GM23248 (cell line): Measurements from ENCODE around the gene KAZN. TPM values are rescaled to one million over a fixed set of nuclear protein-coding genes. Genes with fewer than 3 reads are reported as not detected.

Experiments used
- DNase-seq: peaks from one replicate; pipeline ENCODE4 v3.0.0-alpha.2; 2015
- H2AFZ ChIP-seq: fragments of 200-600 bp; sonication (generic); 2 replicates; pipeline ENCODE4 v1.6.1; 2016; ENCODE audit warnings: antibody characterized with exemption
- H3F3A ChIP-seq: fragments of 200-600 bp; sonication (generic); 2 replicates; pipeline ENCODE4 v1.6.1; 2016; ENCODE audit warnings: mild to moderate bottlenecking, antibody characterized with exemption, mixed run types; ENCODE audit not compliant: insufficient read depth
- H3K27ac ChIP-seq: fragments of 200-600 bp; sonication (generic); 2 replicates; pipeline ENCODE4 v1.5.1; 2016; ENCODE audit warnings: mild to moderate bottlenecking
- H3K27me3 ChIP-seq: fragments of 200-600 bp; sonication (generic); replicated peaks from 2 replicates; pipeline ENCODE4 v1.6.1; 2016; ENCODE audit warnings: mild to moderate bottlenecking; ENCODE audit not compliant: insufficient read depth
- H3K36me3 ChIP-seq: fragments of 200-600 bp; sonication (generic); 2 replicates; pipeline ENCODE4 v1.6.1; 2016; ENCODE audit warnings: low read depth, mild to moderate bottlenecking
- H3K4me1 ChIP-seq: fragments of 200-600 bp; sonication (generic); 2 replicates; pipeline ENCODE4 v1.6.1; 2016; ENCODE audit warnings: mild to moderate bottlenecking; ENCODE audit not compliant: insufficient read depth
- H3K4me2 ChIP-seq: fragments of 200-600 bp; sonication (generic); one replicate; pipeline ENCODE4 v1.6.1; 2016; ENCODE audit warnings: mild to moderate bottlenecking; ENCODE audit not compliant: unreplicated experiment
- H3K4me3 ChIP-seq: fragments of 200-600 bp; sonication (generic); 2 replicates; pipeline ENCODE4 v1.5.1; 2016; ENCODE audit warnings: mild to moderate bottlenecking
- H3K79me2 ChIP-seq: fragments of 200-600 bp; sonication (generic); 2 replicates; pipeline ENCODE4 v1.6.1; 2016; ENCODE audit warnings: mild to moderate bottlenecking; ENCODE audit not compliant: insufficient read depth
- H3K9ac ChIP-seq: fragments of 200-600 bp; sonication (generic); 2 replicates; pipeline ENCODE4 v1.6.1; 2016; ENCODE audit warnings: mild to moderate bottlenecking
- H3K9me2 ChIP-seq: fragments of 200-600 bp; sonication (generic); 2 replicates; pipeline ENCODE4 v1.6.1; 2016; ENCODE audit warnings: mixed run types, mild to moderate bottlenecking, moderate library complexity; ENCODE audit not compliant: insufficient read depth
- H3K9me3 ChIP-seq: fragments of 200-600 bp; sonication (generic); one replicate; pipeline ENCODE4 v1.6.1; 2017; ENCODE audit warnings: low read depth
- H4K20me1 ChIP-seq: fragments of 200-600 bp; sonication (generic); 2 replicates; pipeline ENCODE4 v1.6.0; 2016; ENCODE audit not compliant: insufficient read depth
- EZH2 ChIP-seq: fragments of 200-600 bp; sonication (generic); IDR thresholded peaks from 2 replicates; pipeline ENCODE4 v1.6.1; 2018; ENCODE audit warnings: antibody characterized with exemption, mild to moderate bottlenecking; ENCODE audit not compliant: insufficient read depth, poor library complexity, severe bottlenecking
- EZH2phosphoT487 ChIP-seq: fragments of 200-600 bp; sonication (generic); IDR thresholded peaks from 2 replicates; pipeline ENCODE4 v1.6.1; 2018; ENCODE audit warnings: antibody characterized with exemption, moderate library complexity, mild to moderate bottlenecking, low read depth; ENCODE audit not compliant: insufficient read depth
- WGBS, 2 experiments: methylation state at CpG; one replicate each; pipeline ENCODE4 v1.1.6; 2015 to 2017; ENCODE audit warnings: low lambda C conversion rate in 2 of 2, low coverage in 1 of 2; ENCODE audit errors: missing lambda C conversion rate in 2 of 2; 5-methylcytosine and 5-hydroxymethylcytosine counted together
- in situ Hi-C: fragments of 300-500 bp; cut with MboI; formaldehyde crosslinking; loops from 2 replicates; pipeline ENCODE4 v1.15.0; 2020
- polyA plus RNA-seq: library from polyadenylated mRNA; unstranded; fragments of >200 nt; fragmentation: Nextera tagmentation; extraction: Ambion mirVana; gene quantifications from 2 replicates; pipeline ENCODE4 v1.2.1, GENCODE V29; 2016
- total RNA-seq: library from RNA; depleted of rRNA; stranded (reverse); fragments of >200 nt; shearing (Covaris generic); gene quantifications from 2 replicates; pipeline ENCODE4 v1.2.3, GENCODE V29; 2014

Gene KAZN
- total and polyA plus RNA-seq, 2 experiments from 2014 or later, result 4.9 to 7.2 TPM

GRCh38 chr1:14778898-14779865 is 180.7 kb downstream of the KAZN start:
- Histone ChIP-seq H2AFZ (no peak overlapping the region), H3K79me2 (no peaks in the 10 kb centered on the region), H3K9me3 (no peaks in the 10 kb centered on the region), H3F3A (peaks cover 12% of the 10 kb centered on the region), H3K9ac (no peak overlapping the region), H3K4me2 (no peak overlapping the region), H3K4me1 (peaks cover 12% of the 10 kb centered on the region; the same call in 1 of the 2 replicates), H3K27ac (no peak overlapping the region), H3K27me3 (0 out of 2 replicates have a peak, but pooled peaks cover 5% of the 10 kb centered on the region), H3K4me3 (no peak overlapping the region), H3K36me3 (no peaks in the 10 kb centered on the region), H4K20me1 (no peaks in the 10 kb centered on the region), H3K9me2 (no peaks in the 10 kb centered on the region)
- TF ChIP-seq EZH2phosphoT487 (no peak), EZH2 (no peak)
- 68 to 71% methylated on average over 12 of the region's 12 CpGs for WGBS, 2 experiments
- DNase-seq, result peak; percentile 48
- in situ Hi-C loops, result no loop called here

GRCh38 chr1:14780271-14780670 is 181.8 kb downstream of the KAZN start:
- no peaks in the 10 kb centered on the region for H4K20me1 ChIP-seq
- H3K27me3 ChIP-seq, result 0 out of 2 replicates have a peak, but pooled peaks cover 5% of the 10 kb centered on the region
- H3K4me3 ChIP-seq, result no peak overlapping the region
- no peaks in the 10 kb centered on the region for H3K36me3 ChIP-seq
- H3F3A ChIP-seq, result peaks cover 12% of the 10 kb centered on the region
- no peak overlapping the region for H3K27ac ChIP-seq
- no peaks in the 10 kb centered on the region for H3K9me2 ChIP-seq
- peak overlapping the region; percentile 1 for H3K4me2 ChIP-seq
- no peak overlapping the region for H3K9ac ChIP-seq
- H3K79me2 ChIP-seq, result no peaks in the 10 kb centered on the region
- no peak for TF ChIP-seq EZH2phosphoT487
- no peak for TF ChIP-seq EZH2
- DNase-seq, result peak; percentile 73
- H2AFZ ChIP-seq, result no peak overlapping the region
- in situ Hi-C loops, result no loop called here
- WGBS, 2 experiments, result 39% methylated on average over 2 of the region's 2 CpGs
- H3K4me1 ChIP-seq, result peaks cover 12% of the 10 kb centered on the region; the same call in 1 of the 2 replicates
- H3K9me3 ChIP-seq, result no peaks in the 10 kb centered on the region

GRCh38 chr1:14781811-14782210 is 183.3 kb downstream of the KAZN start:
- Histone ChIP-seq H3K4me3 (no peak overlapping the region), H3K4me2 (no peak overlapping the region), H3K9me3 (no peaks in the 10 kb centered on the region), H3K9me2 (no peaks in the 10 kb centered on the region), H4K20me1 (no peaks in the 10 kb centered on the region), H3K9ac (no peak overlapping the region), H2AFZ (no peak overlapping the region), H3K27ac (no peak overlapping the region), H3K79me2 (no peaks in the 10 kb centered on the region), H3K27me3 (0 out of 2 replicates have a peak, but pooled peaks cover 5% of the 10 kb centered on the region), H3F3A (peaks cover 12% of the 10 kb centered on the region), H3K4me1 (peaks cover 12% of the 10 kb centered on the region; the same call in 1 of the 2 replicates), H3K36me3 (no peaks in the 10 kb centered on the region)
- no peak for TF ChIP-seq EZH2
- TF ChIP-seq EZH2phosphoT487, result no peak
- in situ Hi-C loops, result no loop called here
- no peak for DNase-seq
- 87 to 94% methylated on average over 5 of the region's 5 CpGs for WGBS, 2 experiments

- in situ Hi-C loops, result no loop called here
- 86 to 88% methylated on average over 8 of the region's 8 CpGs for WGBS, 2 experiments
- H3K36me3 ChIP-seq, result no peaks in the 10 kb centered on the region
- H3K4me1 ChIP-seq, result peaks cover 12% of the 10 kb centered on the region; the same call in 1 of the 2 replicates
- no peak overlapping the region for H3K4me2 ChIP-seq
- no peak overlapping the region for H2AFZ ChIP-seq
- peaks cover 12% of the 10 kb centered on the region for H3F3A ChIP-seq
- no peak overlapping the region for H3K27ac ChIP-seq
- no peak for DNase-seq
- H3K9me3 ChIP-seq, result no peaks in the 10 kb centered on the region
- H3K4me3 ChIP-seq, result no peak overlapping the region
- H4K20me1 ChIP-seq, result no peaks in the 10 kb centered on the region
- H3K27me3 ChIP-seq, result 0 out of 2 replicates have a peak, but pooled peaks cover 5% of the 10 kb centered on the region
- TF ChIP-seq EZH2 (no peak), EZH2phosphoT487 (no peak)
- H3K9ac ChIP-seq, result no peak overlapping the region
- no peaks in the 10 kb centered on the region for H3K9me2 ChIP-seq
- no peaks in the 10 kb centered on the region for H3K79me2 ChIP-seq
Measured at GRCh38 chr1:14782741-14783591, 184.5 kb downstream of the KAZN start.
